GM12891 (cell line): ENCODE data around the gene ARHGEF7.

Experiments used
- POLR2A ChIP-seq: IDR thresholded peaks from 2 replicates; pipeline ENCODE4 v1.6.1; 2011; ENCODE audit warnings: low read depth, low read length, control low read depth
- POLR2AphosphoS5 ChIP-seq: IDR thresholded peaks from 2 replicates; pipeline ENCODE4 v1.6.1; 2011; ENCODE audit warnings: low read depth, low read length, control low read depth
- TAF1 ChIP-seq: IDR thresholded peaks from 2 replicates; pipeline ENCODE4 v1.6.1; 2011; ENCODE audit warnings: low read depth, low read length, control low read depth

- no peak for TF ChIP-seq POLR2AphosphoS5
- TF ChIP-seq TAF1, result no peak
- TF ChIP-seq POLR2A, result no peak
Measured at GRCh38 chr13:111284565-111284964, 169.5 kb downstream of the ARHGEF7 start.
